ENCODE measurements around the gene PRRC1.

Gene PRRC1

GRCh38 chr5:127580731-127581130 is 63.3 kb downstream of the PRRC1 start:
- no peak for DNase-seq (ENCODE audit: low spot score)

GRCh38 chr5:127581450-127581849 is 64.0 kb downstream of the PRRC1 start:
- no peak for DNase-seq (ENCODE audit: low spot score)

- DNase-seq (ENCODE audit: low spot score), result no peak
Observed at GRCh38 chr5:127582773-127583370, 65.4 kb downstream of the PRRC1 start.

- no peak for DNase-seq (ENCODE audit: low spot score)
Observed at GRCh38 chr5:127583866-127584265, 66.4 kb downstream of the PRRC1 start.

DNA sequence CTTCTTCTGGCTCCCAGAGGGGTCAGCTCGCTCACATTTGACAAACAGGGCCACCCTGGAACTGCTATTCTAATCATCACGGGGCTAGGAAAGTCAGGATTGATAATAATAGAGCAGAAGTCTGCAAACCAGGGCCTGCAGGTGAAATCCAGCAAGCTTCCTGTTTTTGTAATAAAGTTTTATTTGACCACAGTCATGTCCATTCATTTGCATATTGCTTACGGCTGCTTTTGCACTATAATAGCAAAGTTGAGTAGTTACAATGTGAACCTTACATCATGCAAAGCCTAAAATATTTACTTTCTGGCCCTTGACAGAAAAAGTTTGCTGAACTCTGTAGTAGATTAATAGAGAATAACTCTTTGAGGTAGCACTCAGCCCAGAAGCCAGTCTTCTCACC is 68.2 kb downstream of the PRRC1 start:
- no peak for DNase-seq (ENCODE audit: low spot score)

- no peak for DNase-seq (ENCODE audit: low spot score)
Observed at GRCh38 chr5:127586066-127586770, 68.8 kb downstream of the PRRC1 start.

GRCh38 chr5:127586811-127587210 is 69.4 kb downstream of the PRRC1 start:
- no peak for DNase-seq (ENCODE audit: low spot score)

DNA sequence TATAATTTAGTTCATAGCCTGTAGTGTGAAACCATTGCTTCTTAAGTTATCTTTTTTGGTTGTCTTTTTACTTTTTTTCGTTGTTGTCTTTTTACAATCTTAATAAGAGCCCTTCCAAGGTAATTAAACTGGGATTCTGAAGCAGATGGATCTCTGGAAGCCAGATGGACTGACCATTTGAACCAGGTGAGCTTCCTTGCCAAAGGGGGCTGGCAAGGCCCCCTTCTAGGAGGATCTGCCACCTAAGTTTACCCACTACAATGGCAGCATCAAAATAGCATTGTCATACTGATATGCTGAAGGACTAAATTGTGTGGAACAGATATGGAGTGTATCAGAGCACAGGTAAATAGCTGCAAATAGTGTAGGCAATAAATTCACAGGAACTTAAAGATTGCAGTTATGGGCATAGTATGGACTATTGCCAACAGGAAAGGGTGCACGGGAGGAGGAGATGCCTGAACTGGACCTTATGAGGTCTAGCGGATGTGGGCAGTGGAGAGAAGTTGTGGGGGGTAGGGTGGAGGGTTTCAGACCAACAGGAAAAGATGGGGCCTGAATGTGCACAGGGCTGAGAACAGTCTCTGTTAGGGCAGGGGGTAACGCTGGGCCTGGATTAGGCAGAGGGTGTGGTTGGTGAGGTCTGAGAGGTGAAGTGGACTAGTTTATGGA is 69.9 kb downstream of the PRRC1 start:
- DNase-seq (ENCODE audit: low spot score), result no peak

- DNase-seq (ENCODE audit: low spot score), result no peak
Observed at GRCh38 chr5:127588368-127588767, 70.9 kb downstream of the PRRC1 start.

GRCh38 chr5:127589309-127590030 is 72.0 kb downstream of the PRRC1 start:
- no peak for DNase-seq (ENCODE audit: low spot score)

GRCh38 chr5:127590156-127590722 is 72.8 kb downstream of the PRRC1 start:
- DNase-seq (ENCODE audit: low spot score), result no peak

DNA sequence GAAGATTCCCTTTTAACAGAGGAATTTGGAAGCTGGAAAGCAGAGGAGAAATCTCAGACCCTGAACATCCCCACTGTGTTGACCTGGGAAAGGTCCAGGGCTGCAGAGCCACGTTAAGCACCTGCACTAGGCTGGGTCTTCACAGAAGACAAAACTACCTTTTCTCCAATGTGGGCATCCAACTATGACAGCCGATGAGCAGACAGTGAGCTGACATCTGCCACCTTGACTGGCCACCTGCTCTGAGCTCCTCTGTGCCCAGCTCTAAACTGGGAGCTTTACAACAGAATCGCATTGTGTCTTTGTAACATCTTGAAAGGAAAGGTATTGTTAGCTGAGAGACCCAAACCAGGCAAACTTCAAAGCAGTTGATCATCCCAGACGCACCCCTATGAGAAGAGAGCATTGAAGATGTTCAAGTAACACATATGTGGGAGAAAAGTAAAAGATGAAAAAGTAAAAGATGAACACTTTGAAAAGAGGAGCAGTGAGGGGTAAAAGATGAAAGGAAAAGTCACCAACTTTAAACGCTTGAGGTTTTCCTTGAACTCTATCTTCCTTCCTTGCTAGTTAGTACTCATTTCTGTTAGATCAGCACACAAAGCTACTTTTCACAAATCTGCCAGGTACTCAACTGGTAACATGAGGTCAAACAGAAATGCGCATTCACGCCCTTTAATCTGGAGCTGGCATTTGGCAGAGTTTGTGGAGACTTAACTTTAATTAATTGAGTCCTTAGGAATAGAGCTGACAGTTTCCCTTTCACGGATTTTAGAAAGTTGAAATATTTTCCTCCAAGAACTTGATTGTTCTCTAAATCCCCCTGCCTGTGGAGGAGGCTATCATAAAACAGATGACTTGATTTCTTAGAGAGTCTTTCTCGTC is 78.3 kb downstream of the PRRC1 start:
- no peak for DNase-seq (ENCODE audit: low spot score)

DNA sequence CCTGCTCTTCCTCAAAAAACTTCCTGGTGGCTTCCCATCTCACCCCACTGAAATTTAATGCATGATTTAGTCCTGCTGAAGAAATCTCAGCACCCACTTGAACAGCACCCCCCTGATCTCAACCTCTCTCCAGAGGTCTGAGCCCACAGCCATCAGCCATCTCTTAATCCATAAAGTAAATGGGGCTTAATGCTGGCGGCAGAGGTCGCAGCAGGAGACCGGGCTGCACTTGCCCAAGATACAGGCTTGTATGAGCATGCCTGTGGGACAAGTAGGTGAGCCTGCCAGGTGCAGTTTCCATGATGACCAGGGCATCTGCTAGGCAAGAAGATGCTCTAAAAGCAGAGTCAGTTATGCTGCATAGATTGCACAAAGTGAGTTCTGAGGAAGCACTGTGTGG is 79.1 kb downstream of the PRRC1 start:
- no peak for DNase-seq (ENCODE audit: low spot score)

DNA sequence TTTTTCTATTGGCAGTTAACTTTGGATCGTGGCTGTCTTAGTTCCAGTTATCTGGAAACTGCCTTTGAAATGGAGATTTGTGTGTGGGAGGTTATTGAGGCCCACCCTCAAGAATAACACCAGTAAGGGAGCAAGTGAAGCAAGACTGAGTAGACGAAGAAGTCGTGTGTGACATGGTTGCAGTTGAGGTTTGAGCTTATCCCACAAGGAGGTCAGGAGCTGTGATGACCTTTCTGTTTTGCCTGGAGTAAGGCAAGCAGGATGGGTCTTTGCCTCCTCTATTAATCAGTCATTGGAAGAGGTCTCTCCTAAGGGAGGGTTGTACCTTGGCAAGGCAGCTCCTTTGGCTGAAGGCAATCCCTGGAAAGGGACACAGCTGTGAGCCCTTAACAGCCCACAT is 81.9 kb downstream of the PRRC1 start:
- no peak for DNase-seq (ENCODE audit: low spot score)

DNA sequence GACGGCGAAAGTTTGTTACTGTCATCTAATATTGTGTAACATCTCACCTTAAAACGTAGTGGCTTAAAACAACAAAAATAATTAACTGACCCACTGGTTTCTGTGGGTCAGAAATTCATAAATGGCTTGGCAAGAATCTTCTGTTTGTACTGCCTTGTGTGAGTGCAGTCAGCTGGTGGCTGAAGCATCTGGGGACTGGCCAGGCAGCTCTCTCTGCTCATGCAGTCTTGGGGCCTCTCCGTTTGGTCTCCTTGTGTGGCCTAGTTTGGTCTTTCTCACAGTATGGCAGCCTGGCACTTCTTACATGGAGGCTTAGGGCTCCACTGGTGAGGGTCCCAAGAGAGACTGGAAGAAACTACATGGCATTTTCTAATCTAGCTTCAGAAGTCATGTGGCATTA is 82.4 kb downstream of the PRRC1 start:
- no peak for DNase-seq (ENCODE audit: low spot score)

DNA sequence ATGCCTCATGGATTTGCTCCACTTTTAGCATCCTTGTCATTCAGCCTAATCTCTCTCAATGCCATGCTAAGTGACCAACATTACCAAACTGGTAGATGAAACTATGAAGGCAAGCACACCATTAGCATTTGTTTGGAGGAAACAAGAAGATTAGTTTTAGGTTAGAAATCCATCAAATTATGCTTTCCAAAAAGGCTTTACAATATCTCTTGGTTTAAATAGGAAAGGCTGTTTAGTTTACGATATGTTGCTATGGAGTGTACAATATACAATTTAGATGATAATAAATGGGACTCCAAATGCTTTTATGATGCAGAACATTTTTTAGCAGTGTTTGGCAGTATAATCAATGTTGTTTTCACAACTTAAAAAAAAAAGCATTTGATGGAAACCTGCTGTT is 83.7 kb downstream of the PRRC1 start:
- DNase-seq (ENCODE audit: low spot score), result no peak

DNA sequence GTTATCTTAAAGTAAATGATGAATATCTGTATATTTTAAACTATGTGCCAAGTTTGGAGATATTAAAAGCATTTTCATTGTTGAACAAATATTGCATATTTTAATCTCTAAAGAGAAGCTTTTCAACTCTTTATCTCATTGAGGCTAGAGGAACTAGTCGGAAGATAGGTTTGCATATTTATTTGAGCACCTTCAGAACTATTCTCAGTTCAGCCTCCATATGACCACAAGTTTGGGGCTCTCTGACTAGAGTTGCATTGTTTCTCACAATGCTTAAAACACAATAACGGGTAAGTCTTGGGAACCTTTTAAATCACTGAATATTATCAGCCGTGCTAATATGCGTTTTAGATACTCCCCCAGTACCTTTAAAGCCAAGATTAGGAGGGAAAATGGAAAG is 84.2 kb downstream of the PRRC1 start:
- DNase-seq (ENCODE audit: low spot score), result no peak

DNA sequence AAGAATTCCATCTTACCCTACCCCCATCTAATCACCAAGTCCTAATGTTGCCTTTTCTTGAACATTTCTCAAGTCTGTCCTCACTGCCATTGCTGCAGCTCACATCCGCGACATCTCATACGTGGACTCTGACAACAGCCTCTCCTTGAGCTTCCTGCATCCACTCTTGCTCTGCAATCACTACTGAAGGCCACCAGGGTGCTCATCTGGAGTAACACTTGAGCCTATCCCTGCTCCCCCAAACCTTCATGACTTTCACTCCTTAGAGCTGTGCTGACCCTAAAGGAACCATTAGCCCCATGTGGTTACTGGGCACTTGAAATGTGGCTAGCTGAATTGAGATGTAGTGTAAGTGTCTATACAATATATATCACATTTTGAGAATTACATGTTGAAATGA is 85.0 kb downstream of the PRRC1 start:
- DNase-seq (ENCODE audit: low spot score), result no peak

GRCh38 chr5:127602896-127603844 is 85.7 kb downstream of the PRRC1 start:
- DNase-seq (ENCODE audit: low spot score), result no peak

Measured in AG20443 (cell line).